Measurements from ENCODE around the gene ATXN7. TPM values are rescaled to one million over a fixed set of nuclear protein-coding genes. Genes with fewer than 3 reads are reported as not detected.

ATXN7 gene
- total and polyA plus RNA-seq, 2 of the 4 experiments (the other 2 are of a cell fraction): 8.6 to 13.6 TPM

- intact Hi-C loops (cut with micrococcal nuclease): no loop called here
- Histone ChIP-seq H3K4me1 (ENCODE audit: control insufficient read depth, insufficient read depth, low read length) (no peaks in the 10 kb centered on the region; the same call in 1 of the 2 replicates), H2BK5ac (ENCODE audit: low read depth, low read length, poor library complexity, severe bottlenecking) (no peak overlapping the region), H3K4ac (ENCODE audit: low read depth, low read length) (no peak overlapping the region), H3K9ac (ENCODE audit: low read depth, low read length) (no peak overlapping the region), H3K23ac (ENCODE audit: low read depth, low read length) (no peak overlapping the region), H3K18ac (ENCODE audit: low read depth, low read length) (no peak overlapping the region), H3K36me3 (ENCODE audit: control insufficient read depth, insufficient read depth, low read length) (peaks cover 33% of the 10 kb centered on the region), H2BK20ac (ENCODE audit: low read depth, low read length) (no peak overlapping the region), H3K4me2 (ENCODE audit: low read depth, low read length) (no peak overlapping the region), H2BK15ac (ENCODE audit: low read depth, low read length) (no peak overlapping the region), H2AFZ (replicated peaks; ENCODE audit: low read length, poor library complexity) (no peak overlapping the region), H2BK120ac (ENCODE audit: low read depth, low read length) (no peak overlapping the region), H3K27ac (ENCODE audit: insufficient read depth, low read length) (no peak overlapping the region), H3K27me3 (ENCODE audit: control insufficient read depth, insufficient read depth, low read length) (no peaks in the 10 kb centered on the region), H4K5ac (ENCODE audit: low read depth, low read length) (no peak overlapping the region), H3K56ac (ENCODE audit: extremely low read depth, insufficient read depth, low read length) (no peak overlapping the region), H4K91ac (ENCODE audit: insufficient read depth, low read depth, low read length) (no peak overlapping the region), H2AK5ac (ENCODE audit: low read depth, low read length) (no peak overlapping the region), H3K79me1 (ENCODE audit: low read depth in 1 of 2, low read length in 2 of 2) (peaks cover 18 to 27% of the 10 kb centered on the region in 2 experiments), H4K20me1 (ENCODE audit: insufficient read depth, low read length) (no peaks in the 10 kb centered on the region), H3K4me3 (ENCODE audit: insufficient read depth, low read depth, low read length) (no peak overlapping the region), H3K9me3 (ENCODE audit: control insufficient read depth, insufficient read depth, low read length) (no peaks in the 10 kb centered on the region), H4K8ac (ENCODE audit: low read depth in 2 of 2, low read length in 2 of 2) (no peak overlapping the region), H3K14ac (replicated peaks; ENCODE audit: low read depth, low read length) (no peak overlapping the region), H3K9me1 (ENCODE audit: insufficient read depth, low read length) (no peaks in the 10 kb centered on the region; the same call in 1 of the 2 replicates), H2AK9ac (replicated peaks; ENCODE audit: low read depth, low read length, poor library complexity) (no peak overlapping the region)
- 80% methylated on average over 1 of the region's 7 CpGs; no CpG with 5 or more reads in 1 of the 2 experiments for WGBS, 2 experiments (ENCODE audit: extremely low coverage in 2 of 2, insufficient read length in 1 of 2)
- DNase-seq (no peak), ATAC-seq (ENCODE audit: low read depth) (peak; percentile 61)
- TF ChIP-seq MXI1 (IDR thresholded peaks at IDR 0.05; ENCODE audit: borderline replicate concordance, low read depth, low read length) (no peak), RCOR1 (IDR thresholded peaks at IDR 0.05; ENCODE audit: insufficient replicate concordance, low read length) (no peak), CHD1 (IDR thresholded peaks at IDR 0.05; ENCODE audit: low read depth, low read length) (no peak), BHLHE40 (IDR thresholded peaks at IDR 0.05; ENCODE audit: low read depth, low read length) (no peak), NFE2L2 (IDR thresholded peaks at IDR 0.05; ENCODE audit: low read depth, low read length) (no peak), ELK1 (IDR thresholded peaks at IDR 0.05; ENCODE audit: borderline replicate concordance, low read depth, low read length) (no peak), MAFK (IDR thresholded peaks at IDR 0.05; ENCODE audit: low read depth, low read length) (no peak), CEBPB (IDR thresholded peaks at IDR 0.05; ENCODE audit: low read depth, low read length) (no peak), MAZ (IDR thresholded peaks at IDR 0.05; ENCODE audit: borderline replicate concordance, low read depth, low read length) (no peak), POLR2A (IDR thresholded peaks at IDR 0.05; ENCODE audit: low read depth, low read length) (no peak), FOS (IDR thresholded peaks at IDR 0.05; ENCODE audit: low read depth, low read length) (no peak), CTCF (conservative IDR thresholded peaks at IDR 0.05; ENCODE audit: low read depth, low read length) (no peak)
- TF ChIP-seq, protein P1, sequence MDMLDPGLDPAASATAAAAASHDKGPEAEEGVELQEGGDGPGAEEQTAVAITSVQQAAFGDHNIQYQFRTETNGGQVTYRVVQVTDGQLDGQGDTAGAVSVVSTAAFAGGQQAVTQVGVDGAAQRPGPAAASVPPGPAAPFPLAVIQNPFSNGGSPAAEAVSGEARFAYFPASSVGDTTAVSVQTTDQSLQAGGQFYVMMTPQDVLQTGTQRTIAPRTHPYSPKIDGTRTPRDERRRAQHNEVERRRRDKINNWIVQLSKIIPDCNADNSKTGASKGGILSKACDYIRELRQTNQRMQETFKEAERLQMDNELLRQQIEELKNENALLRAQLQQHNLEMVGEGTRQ (IDR thresholded peaks at IDR 0.05; ENCODE audit: low read depth, low read length): no peak
- BruUV-seq (replicated peaks): no TSS peak
- ChIA-PET POLR2A (ENCODE audit: unreplicated experiment) (no interaction called here), CTCF (interaction anchor here (0.6 kb wide), 1 partner anchor 44 kb away, joined by 4 read pairs; no protein-coding TSS in a partner anchor)
- in situ Hi-C loops (cut with MboI; ENCODE audit: low sequenced_read_pairs): loop anchor here (25.0 kb wide), 1 partner anchor 1374 kb away; no protein-coding TSS in a partner anchor
- dilution Hi-C loops (cut with HindIII; ENCODE audit: low sequenced_read_pairs, unreplicated experiment): no loop called here
Observed at GRCh38 chr3:63986146-63986545, 122.5 kb downstream of the ATXN7 start.
